GM19240 (cell line): Measurements from ENCODE around the gene FANCE.
A peak's percentile ranks its signal among the peaks of the same experiment; 100 is the strongest.
"Not testable (repeated sequence)": the region's sequence is repeated elsewhere in the genome, so short reads cannot be mapped to it uniquely, and the experiment has no call there.

Experiments used
- DNase-seq: peaks from one replicate; pipeline ENCODE4 v3.0.0; 2011; ENCODE audit warnings: low spot score; ENCODE audit not compliant: insufficient read length

The FANCE gene

GRCh38 chr6:35432291-35432690, 19.8 kb upstream of the FANCE start:
- no peak for DNase-seq

- DNase-seq = not testable (repeated sequence)
These were observed 19.4 kb upstream of the FANCE start for GRCh38 chr6:35432702-35433101.

GRCh38 chr6:35435074-35435837, 16.9 kb upstream of the FANCE start:
- DNase-seq = no peak

GRCh38 chr6:35436071-35436857, 15.9 kb upstream of the FANCE start:
- no peak for DNase-seq

GRCh38 chr6:35438378-35439065, 13.6 kb upstream of the FANCE start:
- not testable (repeated sequence) for DNase-seq

- no peak for DNase-seq
These were observed 12.8 kb upstream of the FANCE start for GRCh38 chr6:35439308-35439707.

GRCh38 chr6:35441205-35441604, 10.9 kb upstream of the FANCE start:
- no peak for DNase-seq

GRCh38 chr6:35441642-35442041, 10.5 kb upstream of the FANCE start:
- no peak for DNase-seq

GRCh38 chr6:35442693-35443092, 9.4 kb upstream of the FANCE start:
- DNase-seq = no peak

- no peak for DNase-seq
These were observed 8.7 kb upstream of the FANCE start for GRCh38 chr6:35443341-35444030.

GRCh38 chr6:35445691-35446090, 6.4 kb upstream of the FANCE start:
- DNase-seq = no peak

- no peak for DNase-seq
These were observed 3.9 kb upstream of the FANCE start for GRCh38 chr6:35448191-35448590.

- DNase-seq = peak; percentile 80
These were observed 2.8 kb upstream of the FANCE start for GRCh38 chr6:35449287-35449881.

GRCh38 chr6:35451354-35452182, 570 bp upstream of the FANCE start:
- DNase-seq = no peak

GRCh38 chr6:35453236-35453635, 1.1 kb downstream of the FANCE start:
- DNase-seq = no peak

- DNase-seq = no peak
These were observed 2.4 kb downstream of the FANCE start for GRCh38 chr6:35454391-35455110.

- DNase-seq = no peak
These were observed 5.8 kb downstream of the FANCE start for GRCh38 chr6:35457907-35458306.

- DNase-seq = no peak
These were observed 9.1 kb downstream of the FANCE start for GRCh38 chr6:35461270-35461669.

GRCh38 chr6:35463292-35463691, 11.2 kb downstream of the FANCE start:
- no peak for DNase-seq

GRCh38 chr6:35465646-35466045, 13.5 kb downstream of the FANCE start:
- DNase-seq = no peak
